ENCODE measurements around the gene STAT1.

Gene STAT1

DNA sequence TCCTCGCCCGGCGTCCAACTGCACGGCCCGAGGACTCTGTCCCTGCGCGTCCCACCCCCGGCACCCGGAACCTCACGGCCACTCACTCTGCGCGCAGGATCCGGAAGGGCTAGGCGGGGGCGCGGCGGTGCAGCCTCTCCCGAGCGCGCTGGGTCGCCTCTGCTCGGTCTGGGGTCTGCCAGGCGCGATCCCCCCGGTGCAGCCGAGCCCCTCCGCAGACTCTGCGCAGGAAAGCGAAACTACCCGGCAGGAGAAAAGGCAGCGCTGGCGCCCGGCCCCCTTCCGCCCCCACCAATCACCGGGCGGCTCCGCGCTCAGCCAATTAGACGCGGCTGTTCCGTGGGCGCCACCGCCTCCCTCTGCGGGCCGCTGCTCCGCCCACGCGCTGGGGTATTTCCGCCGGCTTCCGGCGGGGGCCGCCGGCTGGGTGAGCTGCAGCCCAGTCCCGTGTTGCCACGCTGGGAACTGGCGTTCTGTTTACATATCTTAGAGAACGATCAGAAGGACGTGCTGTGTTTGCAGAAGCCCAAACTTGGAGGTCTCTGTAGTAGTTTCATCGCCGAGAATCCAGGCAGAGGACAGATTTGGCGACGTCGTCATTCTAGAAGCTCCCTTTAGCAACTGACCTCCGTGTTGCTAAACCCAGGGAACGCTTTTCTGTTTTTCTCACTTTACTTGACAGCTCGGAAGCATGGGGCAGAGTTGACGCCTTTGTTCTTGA, at the start of gene STAT1:
Gene STAT1, minus strand, starts transcription at position 240 of the 721 bp plus-strand sequence. CDS start 4,168 bp downstream, outside the sequence.
- peak; percentile 92 for DNase-seq (ENCODE audit: low spot score)

DNA sequence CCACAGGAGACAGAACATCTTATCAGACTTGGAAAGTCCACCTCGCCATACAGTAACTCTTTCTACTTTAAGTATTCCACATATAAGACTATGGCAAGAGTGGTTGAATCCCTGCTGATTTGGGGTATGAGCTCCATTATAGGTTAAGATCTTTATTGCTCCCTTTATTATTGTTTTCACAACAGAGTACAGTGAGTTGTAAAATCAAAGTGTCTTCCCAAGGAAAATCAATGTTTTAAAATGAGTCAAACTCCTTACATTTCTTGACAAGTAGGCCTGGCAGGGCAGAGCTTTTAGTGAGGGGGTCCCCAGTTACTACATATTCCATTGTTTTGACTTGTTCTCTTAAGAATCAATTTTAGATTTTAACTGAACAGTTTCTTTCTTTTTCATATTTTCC, 49.6 kb upstream of the STAT1 start:
- no peak for DNase-seq (ENCODE audit: low spot score)

DNA sequence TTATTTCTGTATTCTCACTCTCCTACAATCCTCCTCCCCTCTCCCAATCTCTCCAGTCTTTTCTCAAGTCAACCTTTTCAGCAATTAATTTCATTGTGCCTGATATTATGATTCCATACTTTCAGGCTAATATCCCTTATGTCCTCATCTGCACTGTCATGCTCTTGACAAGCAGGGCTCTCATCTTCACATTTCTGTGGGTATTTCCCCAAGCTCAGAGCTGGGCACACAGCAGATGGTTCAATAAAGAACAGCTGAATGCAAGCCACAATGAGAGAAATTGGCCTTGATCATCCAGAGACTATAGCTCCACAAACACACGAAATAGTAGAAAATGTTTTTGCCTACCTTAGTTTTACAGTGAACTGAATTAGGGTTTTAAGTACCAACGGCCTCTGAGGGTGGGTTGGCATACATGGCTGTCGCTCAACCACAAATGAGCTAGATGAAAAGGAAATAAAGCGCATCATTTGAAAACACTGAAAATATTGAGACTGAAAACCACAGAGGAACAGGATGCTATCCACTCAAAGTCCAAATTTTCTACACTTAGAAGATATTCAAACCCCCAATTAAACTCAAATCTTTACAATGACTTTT, 47.5 kb upstream of the STAT1 start:
- no peak for DNase-seq (ENCODE audit: low spot score)

DNA sequence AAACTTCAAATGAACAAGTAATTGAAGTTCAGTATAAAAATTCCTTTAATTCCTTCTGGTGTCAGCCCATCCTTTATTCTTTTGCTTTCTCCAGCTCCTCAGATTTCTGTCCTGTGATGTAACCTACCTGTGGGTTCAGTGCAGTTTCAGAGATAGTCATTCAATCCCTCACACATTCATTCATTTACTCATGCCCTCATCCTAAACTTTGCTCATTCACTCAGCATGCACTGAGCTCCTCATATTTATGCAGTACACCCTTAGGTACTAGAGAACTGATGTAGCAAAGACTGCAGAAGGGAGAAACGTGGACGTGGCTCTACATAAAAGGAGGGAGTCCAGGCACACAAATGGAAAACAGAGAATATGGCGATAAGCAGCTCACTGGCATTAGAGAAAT, 45.3 kb upstream of the STAT1 start:
- DNase-seq (ENCODE audit: low spot score), result no peak

DNA sequence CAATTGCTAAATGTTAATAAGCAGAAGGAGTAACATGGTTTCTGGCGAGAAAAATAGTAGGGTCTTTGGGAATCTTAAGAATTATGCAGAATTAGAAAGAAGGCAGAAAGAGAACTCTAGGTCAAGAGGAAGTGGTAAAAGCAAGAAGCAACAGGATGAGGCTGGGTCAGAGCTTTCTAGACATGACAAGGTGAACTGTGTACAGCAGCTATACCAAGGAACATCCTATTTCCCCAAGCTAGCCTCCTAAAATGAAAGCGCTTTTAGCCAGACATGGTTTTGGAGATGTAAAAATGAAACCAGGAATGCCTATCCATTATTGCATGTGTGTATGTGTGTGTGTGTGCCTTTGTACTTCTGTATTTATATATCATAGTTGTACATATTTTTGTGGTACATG, 42.3 kb upstream of the STAT1 start:
- DNase-seq (ENCODE audit: low spot score), result no peak

DNA sequence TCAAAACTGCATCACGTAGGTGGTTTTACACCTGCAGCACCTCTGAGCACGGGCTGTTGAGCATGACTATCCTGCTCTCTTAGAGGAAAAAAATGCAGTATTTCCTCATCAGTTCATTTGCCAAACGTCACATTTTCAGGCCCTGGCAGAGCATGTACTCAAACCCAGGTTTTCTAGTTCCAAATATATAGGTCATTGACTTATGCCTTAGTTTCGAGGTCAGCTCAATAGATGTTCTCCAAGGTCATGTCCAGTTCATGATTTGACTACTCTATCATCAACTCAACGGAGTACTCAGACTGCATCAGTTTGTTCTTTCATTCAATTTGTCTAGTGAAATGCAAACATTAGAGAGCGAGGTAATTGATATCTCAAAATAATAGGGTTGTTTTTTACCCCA, 39.3 kb upstream of the STAT1 start:
- no peak for DNase-seq (ENCODE audit: low spot score)

DNA sequence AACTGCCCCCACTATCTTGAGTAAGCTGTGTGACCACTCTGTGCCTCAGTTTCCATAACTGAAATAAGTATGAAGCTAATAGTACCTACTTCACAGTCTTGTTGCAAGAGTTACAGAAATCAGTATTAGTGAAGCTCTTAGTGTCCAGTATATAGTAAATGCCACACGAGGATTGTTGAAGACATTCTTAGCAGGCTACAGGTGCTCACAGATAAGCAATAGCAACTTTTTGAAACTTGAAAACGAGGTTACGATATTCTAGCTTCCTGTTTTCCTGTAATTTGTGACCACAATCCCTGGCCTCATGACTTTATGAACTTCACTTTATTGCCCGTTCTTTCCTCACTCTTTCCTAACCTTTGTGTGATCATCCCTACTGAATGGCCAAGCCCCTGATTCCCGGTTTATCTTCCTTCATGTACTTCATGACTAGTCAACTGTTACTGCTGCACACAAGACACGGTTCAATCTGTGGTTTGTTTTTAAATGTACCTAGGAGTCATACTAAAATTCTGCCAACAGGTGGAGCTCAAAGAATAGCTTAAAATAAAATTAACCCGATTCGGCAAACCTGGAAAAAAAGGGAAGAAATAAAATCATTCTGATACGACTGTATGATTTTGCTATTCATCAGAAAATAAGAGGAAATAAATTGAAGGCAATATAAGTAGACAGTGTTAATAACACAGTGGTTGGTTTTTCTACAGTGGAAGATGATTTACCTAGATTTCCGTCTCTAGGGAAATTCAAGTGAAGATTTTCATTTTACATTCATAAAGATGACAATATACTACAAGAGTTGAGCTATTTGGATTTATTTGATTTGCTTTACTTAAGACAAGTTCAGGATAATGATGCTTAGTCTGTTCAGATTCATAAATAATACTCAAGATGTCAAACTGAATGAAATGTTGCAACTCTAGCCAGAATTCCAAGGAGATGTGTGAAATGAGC, 38.1 kb upstream of the STAT1 start:
- DNase-seq (ENCODE audit: low spot score), result peak; percentile 25

DNA sequence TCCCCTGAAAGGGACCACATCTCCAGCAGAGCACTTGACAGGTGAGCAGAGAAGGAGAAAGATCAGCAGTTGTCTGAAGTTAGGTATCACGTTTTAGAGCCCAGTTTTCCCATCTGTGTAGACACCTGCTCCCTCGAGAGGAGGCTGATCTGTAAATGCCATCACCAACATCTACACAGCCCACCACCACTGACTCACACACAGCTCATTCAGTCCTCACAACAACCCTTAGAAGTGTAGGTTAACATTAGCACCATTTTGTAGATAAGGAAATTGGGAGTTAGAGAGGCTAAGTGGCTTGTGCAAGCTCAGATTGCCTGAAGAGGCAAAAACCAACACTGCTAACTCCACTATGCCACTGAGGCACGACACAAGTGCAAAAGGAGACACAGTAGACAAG, 37.2 kb upstream of the STAT1 start:
- DNase-seq (ENCODE audit: low spot score), result no peak

DNA sequence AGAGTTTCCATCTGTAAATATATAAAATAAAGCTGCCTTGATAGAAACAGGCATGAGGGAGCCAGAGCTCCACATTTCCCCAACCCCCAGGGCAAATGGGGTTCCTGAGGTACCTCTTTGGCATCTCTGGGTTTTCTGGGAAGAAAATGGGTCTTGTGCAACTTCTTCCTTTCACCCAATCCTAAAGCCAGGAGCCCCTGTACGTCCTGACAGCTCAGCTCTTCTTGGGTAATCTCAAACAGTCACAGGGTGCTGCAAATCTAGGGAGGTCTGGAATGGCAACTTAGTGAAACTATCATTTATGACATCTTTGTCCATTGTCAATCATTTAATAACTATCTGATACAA, 36.6 kb upstream of the STAT1 start:
- DNase-seq (ENCODE audit: low spot score), result no peak

DNA sequence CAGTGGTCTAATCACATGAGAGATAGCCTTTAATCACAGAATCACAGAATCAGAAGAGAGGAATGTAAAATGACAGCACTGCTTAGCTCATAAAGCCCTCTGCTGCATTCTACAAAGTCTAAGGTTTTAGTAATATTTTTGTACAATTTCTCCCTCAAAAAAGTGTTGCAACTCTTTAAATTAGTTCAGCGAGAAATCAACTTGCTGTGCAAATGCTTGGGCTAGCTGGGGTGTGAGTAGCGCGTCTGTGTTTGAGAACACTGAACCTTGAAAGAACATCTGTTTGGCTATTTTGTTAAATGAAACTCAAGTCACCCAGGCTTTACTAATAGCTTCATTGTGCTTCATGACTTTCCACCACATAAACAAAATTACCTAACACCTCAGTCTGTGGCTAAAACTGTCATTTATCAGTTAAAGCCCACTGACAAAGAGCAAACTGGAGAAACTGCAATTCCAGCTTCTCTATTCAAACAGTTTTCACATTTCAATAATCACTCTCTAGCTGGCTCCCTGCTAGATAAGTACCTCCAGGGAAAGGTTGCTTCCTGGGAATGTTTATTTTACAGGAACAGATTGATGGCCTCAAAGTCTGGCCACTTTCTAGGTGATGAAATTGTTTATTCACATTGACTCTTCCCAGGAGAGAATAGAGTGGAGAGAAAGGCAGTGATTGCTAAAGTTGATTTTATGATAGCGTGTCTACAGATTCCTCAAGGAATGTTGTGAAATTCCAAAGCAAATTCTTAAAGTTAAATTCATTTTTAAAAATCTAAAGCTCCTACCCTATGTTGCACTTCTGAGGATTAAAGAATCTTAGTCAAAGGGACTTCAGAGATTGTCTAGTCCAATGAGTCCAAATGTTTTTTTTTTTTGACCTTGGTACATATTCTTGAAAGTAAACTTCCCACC, 36.0 kb upstream of the STAT1 start:
- DNase-seq (ENCODE audit: low spot score), result no peak

DNA sequence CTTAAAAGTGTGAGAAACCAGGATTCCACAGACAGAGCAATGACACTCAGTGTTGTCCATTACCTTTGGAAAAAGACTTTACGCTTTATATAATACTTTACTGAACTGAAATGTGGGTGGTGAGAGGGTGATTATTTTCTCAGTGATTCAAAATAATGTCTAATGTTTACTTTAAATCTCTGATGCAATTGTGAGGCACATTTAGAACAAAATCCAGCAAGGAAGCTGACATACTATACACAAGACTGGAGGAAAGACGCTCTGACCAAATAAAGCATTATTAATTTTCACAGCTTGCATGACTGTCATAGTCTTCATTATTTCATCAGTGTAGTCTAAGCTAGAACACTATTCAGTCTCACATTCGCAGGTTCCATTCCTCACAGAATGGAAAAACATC, 34.1 kb upstream of the STAT1 start:
- no peak for DNase-seq (ENCODE audit: low spot score)

DNA sequence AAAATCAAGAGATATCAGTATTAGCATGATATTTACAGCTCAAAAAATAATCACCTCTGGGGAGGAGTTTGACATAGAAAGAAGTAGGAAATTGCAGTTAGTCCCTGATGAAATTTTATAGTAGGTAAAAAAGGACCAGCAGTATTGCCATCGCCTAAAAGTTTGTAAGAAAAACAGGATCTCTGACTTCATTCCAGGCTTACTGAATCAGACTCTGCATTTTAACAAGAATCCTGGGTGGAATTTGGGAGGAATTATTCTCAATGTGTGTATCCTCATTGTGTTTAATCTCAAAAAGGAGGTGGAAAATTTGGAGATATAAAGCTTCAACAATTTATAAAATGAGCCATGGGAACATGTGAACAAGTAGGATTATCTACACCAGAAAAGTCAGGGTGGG, 31.2 kb upstream of the STAT1 start:
- DNase-seq (ENCODE audit: low spot score), result no peak

DNA sequence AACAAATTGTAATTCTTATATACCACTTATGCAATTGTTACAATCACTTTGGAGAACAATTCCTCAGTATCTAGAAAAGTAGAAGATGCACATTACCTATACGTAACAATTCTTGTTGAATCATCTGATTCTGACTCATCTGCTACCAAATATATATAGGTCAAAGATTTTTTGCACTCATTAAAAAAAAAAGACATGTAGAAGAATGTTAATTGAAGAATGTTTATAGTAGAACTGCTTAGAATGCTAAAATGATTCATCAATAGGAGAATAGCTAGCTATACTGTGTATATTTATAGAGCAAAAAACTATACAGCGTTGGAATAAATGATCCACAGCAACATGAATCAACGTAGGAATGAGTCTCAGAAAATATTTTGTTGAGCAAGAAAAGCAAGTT, 29.5 kb upstream of the STAT1 start:
- no peak for DNase-seq (ENCODE audit: low spot score)

DNA sequence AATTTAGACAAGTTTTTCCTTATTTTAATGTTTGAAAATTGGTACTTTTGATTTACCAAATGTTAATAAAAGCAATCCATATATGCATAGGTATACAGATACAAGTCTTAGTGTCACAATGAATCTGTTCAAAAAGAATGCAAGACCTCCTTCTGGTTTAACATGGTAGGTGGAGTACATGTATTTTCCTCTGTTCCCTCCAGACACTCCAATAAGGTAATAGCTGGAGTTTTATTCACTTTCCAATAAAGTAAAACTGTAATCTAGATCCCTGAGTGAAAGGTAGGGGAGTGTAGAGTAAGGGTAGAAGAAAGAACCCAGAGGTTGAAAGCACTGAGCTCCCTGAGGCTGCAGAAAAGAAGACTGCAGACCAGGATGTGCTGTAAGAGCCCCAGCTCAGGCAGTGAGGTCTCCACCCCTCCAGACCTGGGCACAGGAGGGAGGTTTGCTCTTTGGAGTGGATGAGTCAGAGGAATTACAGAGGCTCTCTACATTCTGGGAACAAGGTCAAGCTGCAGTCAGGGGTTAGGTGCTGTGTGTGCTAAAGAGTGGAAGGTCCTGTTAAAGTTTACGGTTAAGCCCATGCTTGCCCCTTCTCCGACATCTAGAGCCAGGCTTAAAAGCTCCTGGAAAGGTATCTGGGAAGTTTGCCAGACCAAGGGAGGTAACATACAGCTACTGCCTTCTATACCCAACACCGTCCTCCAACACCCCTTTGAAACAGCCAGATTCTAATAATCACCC, 27.6 kb upstream of the STAT1 start:
- DNase-seq (ENCODE audit: low spot score), result no peak

DNA sequence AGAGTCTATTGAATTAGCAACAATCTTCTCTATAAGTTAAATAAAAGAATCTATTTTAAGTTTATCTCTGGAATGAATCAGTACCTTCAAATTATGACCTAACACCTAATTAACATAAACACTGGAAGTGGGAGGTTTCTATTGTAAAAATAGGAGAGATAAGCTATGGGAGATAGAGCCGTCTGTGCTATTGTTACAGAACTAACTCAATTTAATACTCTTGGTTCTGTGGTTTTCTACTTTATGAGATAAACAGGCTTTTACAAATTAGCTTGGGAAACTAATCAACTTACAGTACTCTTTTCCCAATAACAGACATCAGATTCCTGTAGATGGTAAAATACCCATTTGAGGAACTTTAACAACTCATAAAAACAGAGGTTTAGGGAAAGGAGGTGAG, 25.6 kb upstream of the STAT1 start:
- no peak for DNase-seq (ENCODE audit: low spot score)

DNA sequence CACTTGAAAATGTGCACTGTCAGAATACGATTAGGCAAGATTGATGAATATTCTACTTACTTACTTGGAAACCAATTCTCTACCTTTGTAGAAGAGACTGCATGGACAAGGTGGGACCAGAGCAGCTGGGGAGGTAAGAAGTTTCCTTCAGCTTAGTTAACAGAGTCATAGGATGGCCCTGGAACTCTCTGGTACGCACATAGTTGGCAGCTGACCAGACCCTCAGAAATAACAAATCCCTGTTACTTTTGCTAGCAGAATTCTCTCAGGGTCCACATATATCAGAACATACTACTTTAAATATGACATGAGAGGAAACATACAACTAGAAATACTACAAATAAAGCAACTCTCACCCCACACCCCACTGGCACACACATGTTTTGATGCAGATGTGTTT, 24.8 kb upstream of the STAT1 start:
- DNase-seq (ENCODE audit: low spot score), result no peak

DNA sequence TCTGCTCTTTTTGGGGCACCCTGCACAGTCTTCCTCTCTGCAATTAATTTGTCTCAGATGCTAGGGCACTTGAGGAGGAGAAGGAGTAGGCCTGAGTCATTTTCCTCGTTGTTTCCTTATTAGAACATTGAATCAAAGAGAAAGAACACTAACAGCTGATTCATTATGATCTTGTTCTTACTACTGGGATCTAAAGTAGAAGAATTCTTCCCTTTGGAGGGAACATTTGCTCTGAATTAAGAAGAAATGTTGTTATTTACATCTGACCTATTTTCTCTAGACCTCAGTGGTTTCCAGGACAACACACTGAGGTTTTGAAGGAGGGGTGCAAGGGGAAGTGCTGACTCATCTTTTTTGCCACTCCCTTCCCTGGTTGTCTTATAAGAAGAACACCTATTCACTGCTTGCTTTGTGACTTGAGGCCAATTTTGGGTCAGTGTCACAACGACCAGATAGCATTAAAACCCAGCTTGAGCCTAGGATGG, 24.3 kb upstream of the STAT1 start:
- no peak for DNase-seq (ENCODE audit: low spot score)

DNA sequence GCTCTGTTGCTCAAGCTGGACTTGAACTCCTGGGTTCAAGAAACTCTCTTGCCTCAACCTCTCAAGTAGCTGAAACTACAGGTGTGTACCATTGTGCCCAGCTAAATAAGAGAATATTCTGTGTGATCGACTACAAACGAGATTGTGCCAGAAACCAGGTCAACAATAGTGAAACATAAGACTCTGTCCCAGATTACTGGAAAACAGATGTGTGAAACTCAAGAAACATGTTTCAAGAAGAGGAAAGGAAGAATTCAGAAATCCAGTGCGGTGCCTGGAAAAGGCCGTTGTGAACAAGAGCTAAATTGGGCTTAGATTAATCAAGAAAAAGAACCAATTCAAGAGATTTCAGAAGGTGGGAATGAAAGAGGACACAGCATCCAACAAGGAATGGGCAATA, 23.4 kb upstream of the STAT1 start:
- no peak for DNase-seq (ENCODE audit: low spot score)

DNA sequence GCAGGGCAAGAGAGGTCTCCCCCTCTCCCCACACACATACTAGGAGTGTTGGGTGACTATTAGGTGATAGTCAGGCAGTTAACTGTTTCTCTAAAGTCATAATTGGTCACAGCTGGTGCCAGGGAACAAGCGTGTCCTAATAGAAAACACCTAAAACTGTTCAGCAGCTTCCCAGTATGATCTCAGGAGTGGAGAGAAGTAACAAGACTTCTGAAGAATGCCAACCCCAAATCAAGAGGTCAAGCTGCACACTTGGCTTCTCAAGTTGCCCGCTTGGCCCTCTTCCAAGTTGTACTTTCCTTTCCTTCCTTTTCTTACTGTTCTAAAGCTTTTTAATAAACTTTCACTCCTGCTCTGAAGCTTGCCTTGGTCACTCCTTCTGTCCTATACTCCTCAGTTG, 22.4 kb upstream of the STAT1 start:
- no peak for DNase-seq (ENCODE audit: low spot score)

DNA sequence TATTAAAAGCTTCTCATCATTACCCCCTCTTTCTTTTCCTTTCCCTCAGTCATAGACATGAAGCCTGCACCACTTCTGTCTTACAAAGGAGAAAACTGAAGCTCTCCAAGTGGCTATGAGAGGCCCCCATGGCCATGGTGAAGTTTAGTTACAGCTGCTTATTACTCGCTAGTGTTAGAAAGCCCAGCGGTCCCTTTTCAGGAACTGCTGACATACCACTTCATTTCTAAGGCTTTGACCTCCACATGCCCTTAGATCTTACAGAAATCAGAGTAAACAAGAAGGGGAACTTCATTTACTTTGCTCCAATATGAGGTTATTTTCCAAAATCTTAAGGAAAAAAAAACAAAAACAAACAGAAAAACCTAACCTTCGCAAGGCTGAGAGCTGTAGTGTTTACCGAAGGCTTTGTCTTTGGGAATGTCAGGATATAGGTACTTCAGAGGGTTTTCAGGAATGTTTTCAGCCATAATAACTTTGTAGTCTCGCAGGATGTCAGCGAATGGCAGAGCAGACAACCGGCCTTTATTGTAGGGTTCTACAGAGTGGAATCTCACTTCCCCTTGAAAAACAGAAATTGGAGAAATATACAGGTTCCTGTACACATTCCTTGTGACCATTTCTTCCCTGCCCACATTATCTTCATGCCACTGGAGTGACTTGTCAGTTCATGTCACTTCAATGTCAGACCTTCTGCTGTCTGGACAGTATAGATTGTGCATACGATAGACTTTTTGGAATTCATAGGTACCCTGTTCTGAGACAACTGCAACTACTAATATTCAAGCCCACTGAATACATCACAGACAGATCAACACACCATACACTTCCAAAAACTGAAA, 18.8 kb upstream of the STAT1 start:
- no peak for DNase-seq (ENCODE audit: low spot score)
